Fibroblast of lung (primary cell): ENCODE data around the gene NABP1. TPM values are rescaled to one million over a fixed set of nuclear protein-coding genes. Genes with fewer than 3 reads are reported as not detected.

Experiments
- DNase-seq, 2 donors: peaks; one replicate each; pipeline versions ENCODE4 v3.0.0 to v3.0.0-alpha.2; 2010; ENCODE audit warnings: low read depth in 2 of 2
- H2AFZ ChIP-seq: 2 replicates; pipeline ENCODE4 v1.5.1; 2012; ENCODE audit warnings: low read length, control low read depth, inconsistent platforms
- H3K27ac ChIP-seq: 2 replicates; pipeline ENCODE4 v1.5.1; 2011; ENCODE audit warnings: low read length, control low read depth; ENCODE audit not compliant: insufficient read depth
- H3K27me3 ChIP-seq: 2 replicates; pipeline ENCODE4 v1.5.1; 2011; ENCODE audit warnings: mild to moderate bottlenecking, low read length; ENCODE audit not compliant: control insufficient read depth, insufficient read depth
- H3K36me3 ChIP-seq: 2 replicates; pipeline ENCODE4 v1.5.1; 2011; ENCODE audit warnings: low read length; ENCODE audit not compliant: control insufficient read depth, insufficient read depth
- H3K4me1 ChIP-seq: 2 replicates; pipeline ENCODE4 v1.5.1; 2011; ENCODE audit warnings: low read length; ENCODE audit not compliant: control insufficient read depth, insufficient read depth; ENCODE audit errors: extremely low read depth
- H3K4me2 ChIP-seq: 2 replicates; pipeline ENCODE4 v1.5.1; 2011; ENCODE audit warnings: low read length, control low read depth; ENCODE audit not compliant: insufficient read depth; ENCODE audit errors: extremely low read depth
- H3K4me3 ChIP-seq, 4 experiments: fragments of 200-600 bp in 1 of 4; sonication (generic) in 1 of 4; replicated peaks in 1 of 4; 2 replicates each; pipeline ENCODE4 v1.5.1; 2011 to 2016; ENCODE audit warnings: low read length in 4 of 4, low read depth in 3 of 4, mild to moderate bottlenecking in 3 of 4, control low read depth in 2 of 4, inconsistent platforms in 1 of 4, mixed read lengths in 1 of 4; ENCODE audit not compliant: insufficient read depth in 1 of 4; ENCODE audit errors: control extremely low read depth in 1 of 4
- H3K79me2 ChIP-seq: 2 replicates; pipeline ENCODE4 v1.5.1; 2012; ENCODE audit warnings: mild to moderate bottlenecking, low read length, inconsistent platforms; ENCODE audit not compliant: control insufficient read depth, insufficient read depth
- H3K9ac ChIP-seq: 2 replicates; pipeline ENCODE4 v1.5.1; 2011; ENCODE audit warnings: mild to moderate bottlenecking, low read length, control low read depth; ENCODE audit not compliant: insufficient read depth
- H3K9me3 ChIP-seq: 2 replicates; pipeline ENCODE4 v1.5.1; 2012; ENCODE audit warnings: low read depth, low read length; ENCODE audit not compliant: control insufficient read depth, insufficient read depth
- H4K20me1 ChIP-seq: 2 replicates; pipeline ENCODE4 v1.5.1; 2011; ENCODE audit warnings: low read length; ENCODE audit not compliant: control insufficient read depth, insufficient read depth; ENCODE audit errors: extremely low read depth
- EZH2 ChIP-seq: IDR thresholded peaks from 2 replicates; pipeline ENCODE4 v1.5.1; 2012; ENCODE audit warnings: low read length, control low read depth, mild to moderate bottlenecking; ENCODE audit errors: missing control alignments
- polyA plus RNA-seq, 2 donors: library from polyadenylated mRNA; depleted of rRNA in 1 of 2; stranded (reverse) in 1 of 2; unstranded in 1 of 2; fragments of >200 nt; gene quantifications; 2 replicates each; pipeline ENCODE4 v1.2.1, GENCODE V29; 2011 to 2012; ENCODE audit warnings: missing spikeins in 1 of 2
- total RNA-seq: library from RNA; depleted of rRNA; stranded (reverse); fragments of >200 nt; gene quantifications from 2 replicates; pipeline ENCODE4 v1.2.1, GENCODE V29; 2014
- TF ChIP-seq, protein P1 (sequence below), 2 donors: IDR thresholded peaks in 1 of 2; conservative IDR thresholded peaks in 1 of 2; 1 replicate in 1 of 2; 2 replicates in 1 of 2; pipeline ENCODE4 v1.5.1; 2011 to 2012; ENCODE audit warnings: low read length in 2 of 2, control low read depth in 1 of 2, inconsistent platforms in 1 of 2, low read depth in 1 of 2, mild to moderate bottlenecking in 1 of 2

Gene NABP1
- total and polyA plus RNA-seq, 2 donors (not counting 1 experiment from before 2014, with no cell fraction given) = 117 to 123 TPM

- no peak for DNase-seq
- no peaks in the 10 kb centered on the region for H3K27me3 ChIP-seq
- no peak overlapping the region for H3K27ac ChIP-seq
- no peaks in the 10 kb centered on the region for H4K20me1 ChIP-seq
- no peak overlapping the region for H2AFZ ChIP-seq
- TF ChIP-seq, protein P1, sequence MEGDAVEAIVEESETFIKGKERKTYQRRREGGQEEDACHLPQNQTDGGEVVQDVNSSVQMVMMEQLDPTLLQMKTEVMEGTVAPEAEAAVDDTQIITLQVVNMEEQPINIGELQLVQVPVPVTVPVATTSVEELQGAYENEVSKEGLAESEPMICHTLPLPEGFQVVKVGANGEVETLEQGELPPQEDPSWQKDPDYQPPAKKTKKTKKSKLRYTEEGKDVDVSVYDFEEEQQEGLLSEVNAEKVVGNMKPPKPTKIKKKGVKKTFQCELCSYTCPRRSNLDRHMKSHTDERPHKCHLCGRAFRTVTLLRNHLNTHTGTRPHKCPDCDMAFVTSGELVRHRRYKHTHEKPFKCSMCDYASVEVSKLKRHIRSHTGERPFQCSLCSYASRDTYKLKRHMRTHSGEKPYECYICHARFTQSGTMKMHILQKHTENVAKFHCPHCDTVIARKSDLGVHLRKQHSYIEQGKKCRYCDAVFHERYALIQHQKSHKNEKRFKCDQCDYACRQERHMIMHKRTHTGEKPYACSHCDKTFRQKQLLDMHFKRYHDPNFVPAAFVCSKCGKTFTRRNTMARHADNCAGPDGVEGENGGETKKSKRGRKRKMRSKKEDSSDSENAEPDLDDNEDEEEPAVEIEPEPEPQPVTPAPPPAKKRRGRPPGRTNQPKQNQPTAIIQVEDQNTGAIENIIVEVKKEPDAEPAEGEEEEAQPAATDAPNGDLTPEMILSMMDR (conservative IDR thresholded peaks at IDR 0.05 in 1 of 2, IDR thresholded peaks at IDR 0.05 in 1 of 2; ENCODE audit: low read depth in 1 of 2, low read length in 2 of 2) = no peak
- TF ChIP-seq EZH2 = no peak
- no peak overlapping the region for H3K9ac ChIP-seq
- H3K4me1 ChIP-seq = no peaks in the 10 kb centered on the region
- H3K4me2 ChIP-seq = no peak overlapping the region
- H3K79me2 ChIP-seq = no peaks in the 10 kb centered on the region
- H3K36me3 ChIP-seq = no peaks in the 10 kb centered on the region
- no peak overlapping the region for H3K4me3 ChIP-seq
- H3K9me3 ChIP-seq = no peaks in the 10 kb centered on the region
Observed at GRCh38 chr2:191719261-191719660, 41.3 kb downstream of the NABP1 start.

DNA sequence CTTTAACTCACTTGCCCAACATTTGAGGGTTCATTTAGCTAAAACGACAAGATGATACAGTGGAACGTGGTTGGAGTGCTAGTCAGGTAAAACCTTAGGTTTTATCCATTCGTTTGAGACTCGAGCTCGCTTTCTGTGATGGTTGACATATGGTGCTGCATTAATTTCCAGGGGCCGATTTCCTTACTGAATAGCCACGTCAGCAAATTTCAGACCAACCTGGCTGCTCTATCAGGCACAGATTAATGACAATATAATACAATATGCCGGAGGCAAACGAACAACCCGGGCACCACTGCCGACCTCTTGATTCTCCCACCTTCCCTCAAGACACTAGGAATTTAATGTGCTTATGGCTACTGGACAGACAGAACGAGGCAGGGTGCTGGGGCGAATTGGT lies 42.0 kb downstream of the NABP1 start:
- no peaks in the 10 kb centered on the region for H3K27me3 ChIP-seq
- H3K4me2 ChIP-seq = no peak overlapping the region
- no peak overlapping the region for H3K27ac ChIP-seq
- H3K4me3 ChIP-seq = no peak overlapping the region
- H3K4me1 ChIP-seq = no peaks in the 10 kb centered on the region
- no peaks in the 10 kb centered on the region for H4K20me1 ChIP-seq
- H3K79me2 ChIP-seq = no peaks in the 10 kb centered on the region
- H3K9me3 ChIP-seq = no peaks in the 10 kb centered on the region
- H2AFZ ChIP-seq = no peak overlapping the region
- no peak overlapping the region for H3K9ac ChIP-seq
- TF ChIP-seq EZH2 = no peak
- TF ChIP-seq, protein P1 (conservative IDR thresholded peaks at IDR 0.05 in 1 of 2, IDR thresholded peaks at IDR 0.05 in 1 of 2; ENCODE audit: low read depth in 1 of 2, low read length in 2 of 2) = no peak
- DNase-seq = no peak
- H3K36me3 ChIP-seq = no peaks in the 10 kb centered on the region

GRCh38 chr2:191721331-191721730 lies 43.4 kb downstream of the NABP1 start:
- Histone ChIP-seq H3K4me2 (no peak overlapping the region), H3K9ac (no peak overlapping the region), H3K27me3 (no peaks in the 10 kb centered on the region), H3K9me3 (no peaks in the 10 kb centered on the region), H3K36me3 (no peaks in the 10 kb centered on the region), H3K4me3 (no peak overlapping the region), H2AFZ (no peak overlapping the region), H3K79me2 (no peaks in the 10 kb centered on the region), H3K4me1 (no peaks in the 10 kb centered on the region), H4K20me1 (no peaks in the 10 kb centered on the region), H3K27ac (no peak overlapping the region)
- DNase-seq = no peak
- TF ChIP-seq EZH2 = no peak
